Measurements from ENCODE around the gene KRT12. TPM values are rescaled to one million over a fixed set of nuclear protein-coding genes. Genes with fewer than 3 reads are reported as not detected.

Gene KRT12
- total and polyA plus RNA-seq, 5 donors, result not detected

DNA sequence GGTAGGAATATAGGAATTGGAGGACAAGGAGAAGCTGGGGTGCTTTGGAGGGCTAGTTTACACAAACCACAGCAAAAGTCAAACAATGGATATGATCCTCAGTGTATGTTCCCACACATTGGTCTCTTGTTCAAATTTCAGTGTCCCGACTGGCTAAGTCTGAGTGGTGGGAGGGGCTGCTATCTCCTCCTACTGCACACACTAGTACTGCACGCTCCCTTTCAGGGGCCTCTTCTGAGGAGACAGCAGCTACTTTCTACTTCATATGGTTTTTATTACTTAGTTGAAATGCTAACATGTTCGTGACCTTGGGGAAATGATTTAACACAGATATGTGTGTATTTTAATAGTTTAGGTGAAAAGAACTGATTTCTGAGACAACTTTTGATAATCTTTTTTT is 25.8 kb downstream of the KRT12 start:
- DNase-seq (no peak), ATAC-seq (no peak)
- no peaks in the 10 kb centered on the region for H3K27me3 ChIP-seq (ENCODE audit: control insufficient read depth, insufficient read depth)
- no peaks in the 10 kb centered on the region for H3K4me1 ChIP-seq (ENCODE audit: control insufficient read depth, insufficient read depth, low read length)
- H3K9me3 ChIP-seq (ENCODE audit: control insufficient read depth, low read length), result no peaks in the 10 kb centered on the region
- intact Hi-C loops (cut with DNase I), result no loop called here
- no peak overlapping the region for H3K27ac ChIP-seq (ENCODE audit: low read length)
- 76% methylated on average over 3 of the region's 3 CpGs for WGBS
- no peak overlapping the region for H3K4me3 ChIP-seq (ENCODE audit: low read length)

DNA sequence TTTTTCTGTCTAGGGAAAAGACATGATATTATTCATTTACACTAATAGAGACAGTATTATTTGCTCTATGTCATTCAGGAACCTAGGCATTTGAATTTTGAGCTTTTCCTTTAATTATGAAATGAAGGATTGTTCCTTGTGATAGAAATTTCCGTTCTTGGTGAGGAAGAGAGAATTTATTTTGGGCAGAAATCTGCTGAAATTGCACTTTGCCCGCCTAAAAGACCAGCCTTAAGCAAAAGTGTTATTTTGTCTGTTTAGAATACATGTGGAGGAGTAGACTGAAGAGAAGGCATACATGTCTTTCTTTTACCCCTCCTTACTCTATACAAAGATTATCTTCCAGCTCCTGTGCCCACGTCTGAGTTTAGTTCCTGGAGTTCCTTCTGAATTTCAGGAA is 27.8 kb downstream of the KRT12 start:
- 69% methylated on average over 3 of the region's 3 CpGs for WGBS
- ATAC-seq (no peak), DNase-seq (no peak)
- Histone ChIP-seq H3K27ac (ENCODE audit: low read length) (no peak overlapping the region), H3K27me3 (ENCODE audit: control insufficient read depth, insufficient read depth) (no peaks in the 10 kb centered on the region), H3K9me3 (ENCODE audit: control insufficient read depth, low read length) (no peaks in the 10 kb centered on the region), H3K4me3 (ENCODE audit: low read length) (no peak overlapping the region), H3K4me1 (ENCODE audit: control insufficient read depth, insufficient read depth, low read length) (no peaks in the 10 kb centered on the region)
- intact Hi-C loops (cut with DNase I), result no loop called here

DNA sequence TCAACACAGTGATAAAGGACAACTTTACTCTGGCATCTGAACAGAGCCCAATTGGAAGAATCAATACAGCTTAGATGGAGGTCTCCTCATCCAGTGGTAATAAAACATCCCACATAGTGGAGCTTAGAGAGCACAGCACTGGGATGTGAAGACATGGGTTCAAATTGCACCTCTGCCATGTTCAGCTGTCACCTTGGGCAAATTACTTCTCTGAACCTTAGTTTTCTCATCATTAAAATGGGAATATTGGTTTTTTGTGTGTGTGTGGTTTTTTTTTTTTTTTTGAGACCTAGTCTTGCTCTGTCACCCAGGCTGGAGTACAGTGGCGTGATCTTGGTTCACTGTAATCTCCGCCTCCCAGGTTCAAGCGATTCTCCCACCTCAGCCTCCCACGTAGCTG is 31.0 kb downstream of the KRT12 start:
- DNase-seq (no peak), ATAC-seq (no peak)
- H3K4me3 ChIP-seq (ENCODE audit: low read length), result no peak overlapping the region
- peaks cover 2% of the 10 kb centered on the region for H3K4me1 ChIP-seq (ENCODE audit: control insufficient read depth, insufficient read depth, low read length)
- no peaks in the 10 kb centered on the region for H3K9me3 ChIP-seq (ENCODE audit: control insufficient read depth, low read length)
- WGBS, result 96% methylated on average over 4 of the region's 4 CpGs
- intact Hi-C loops (cut with DNase I), result no loop called here
- no peak overlapping the region for H3K27ac ChIP-seq (ENCODE audit: low read length)
- H3K27me3 ChIP-seq (ENCODE audit: control insufficient read depth, insufficient read depth), result no peaks in the 10 kb centered on the region

DNA sequence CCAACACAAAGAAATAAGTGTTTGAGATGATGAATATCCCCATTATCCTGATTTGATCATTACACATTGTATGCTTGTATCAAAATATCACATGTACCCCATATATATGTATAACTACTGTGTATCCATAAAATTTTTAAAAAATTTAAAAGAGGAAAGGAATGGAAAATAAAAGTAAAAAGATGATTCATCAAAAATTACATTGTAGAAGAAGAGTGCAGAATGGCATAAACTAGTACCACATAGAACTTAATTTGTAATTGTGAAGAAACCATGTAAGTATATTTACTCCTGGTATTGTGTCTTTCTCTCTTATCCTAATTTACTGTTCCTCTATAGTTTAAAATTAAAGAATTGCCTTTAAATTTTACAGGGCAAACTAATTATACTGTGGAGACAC is 33.1 kb downstream of the KRT12 start:
- intact Hi-C loops (cut with DNase I), result no loop called here
- Histone ChIP-seq H3K27ac (ENCODE audit: low read length) (no peak overlapping the region), H3K9me3 (ENCODE audit: control insufficient read depth, low read length) (no peaks in the 10 kb centered on the region), H3K4me3 (ENCODE audit: low read length) (no peak overlapping the region), H3K27me3 (ENCODE audit: control insufficient read depth, insufficient read depth) (no peaks in the 10 kb centered on the region), H3K4me1 (ENCODE audit: control insufficient read depth, insufficient read depth, low read length) (peaks cover 2% of the 10 kb centered on the region)
- ATAC-seq, result no peak
- no peak for DNase-seq

DNA sequence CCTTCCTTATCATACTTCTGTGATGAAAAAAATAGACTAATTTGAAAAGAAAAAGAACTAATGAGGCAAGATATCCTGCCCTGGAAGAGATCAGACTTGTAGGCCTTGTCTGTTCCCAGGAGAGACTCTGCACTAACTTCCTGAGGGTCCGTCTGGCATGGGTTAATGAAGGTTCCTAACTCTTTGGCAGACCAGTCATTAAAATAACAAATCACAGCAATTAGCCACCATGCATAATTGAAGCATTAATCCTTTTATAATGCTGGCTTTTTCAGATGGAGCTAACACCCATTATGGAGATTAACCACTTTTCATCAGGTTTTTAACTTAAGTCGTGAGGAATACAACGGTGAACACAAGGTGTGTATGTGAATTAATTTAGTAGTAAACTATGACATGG is 34.2 kb downstream of the KRT12 start:
- DNase-seq (no peak), ATAC-seq (no peak)
- no peak overlapping the region for H3K4me3 ChIP-seq (ENCODE audit: low read length)
- intact Hi-C loops (cut with DNase I), result no loop called here
- WGBS, result 59% methylated on average over 3 of the region's 3 CpGs
- H3K9me3 ChIP-seq (ENCODE audit: control insufficient read depth, low read length), result no peaks in the 10 kb centered on the region
- H3K4me1 ChIP-seq (ENCODE audit: control insufficient read depth, insufficient read depth, low read length), result peaks cover 5% of the 10 kb centered on the region
- H3K27ac ChIP-seq (ENCODE audit: low read length), result no peak overlapping the region
- H3K27me3 ChIP-seq (ENCODE audit: control insufficient read depth, insufficient read depth), result no peaks in the 10 kb centered on the region

DNA sequence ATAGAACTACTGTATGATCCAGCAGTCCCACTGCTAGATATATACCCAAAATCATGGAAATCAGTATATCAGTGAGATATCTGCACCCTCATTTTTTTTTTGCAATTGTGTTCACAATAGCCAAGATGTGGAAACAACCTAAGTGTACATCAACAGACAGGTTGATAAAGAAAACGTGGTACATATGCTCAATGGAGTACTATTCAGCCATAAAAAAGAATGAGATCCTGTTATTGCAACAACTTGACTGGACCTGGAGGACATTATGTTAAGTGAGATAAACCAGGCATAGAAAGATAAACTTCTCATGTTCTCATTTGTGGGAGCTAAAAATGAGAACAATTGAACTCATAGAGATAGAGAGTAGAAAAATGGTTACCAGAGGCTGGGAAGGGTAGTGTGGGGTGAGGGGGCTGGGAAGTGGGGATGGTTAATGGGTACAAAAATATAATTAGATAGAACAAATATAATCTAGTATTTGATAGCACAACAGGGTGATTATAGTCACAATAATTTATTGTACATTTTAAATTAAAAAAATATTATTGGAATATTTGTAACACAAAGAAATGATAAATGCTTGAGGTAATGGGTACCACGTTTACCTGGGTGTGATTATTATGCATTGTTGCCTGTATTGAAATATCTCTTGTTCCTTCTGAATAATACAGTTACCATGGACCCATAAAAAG is 36.8 kb downstream of the KRT12 start:
- Histone ChIP-seq H3K27me3 (ENCODE audit: control insufficient read depth, insufficient read depth) (no peaks in the 10 kb centered on the region), H3K4me1 (ENCODE audit: control insufficient read depth, insufficient read depth, low read length) (peaks cover 8% of the 10 kb centered on the region), H3K4me3 (ENCODE audit: low read length) (no peak overlapping the region), H3K27ac (ENCODE audit: low read length) (no peak overlapping the region), H3K9me3 (ENCODE audit: control insufficient read depth, low read length) (no peaks in the 10 kb centered on the region)
- intact Hi-C loops (cut with DNase I), result no loop called here
- no peak for ATAC-seq
- no peak for DNase-seq
- 88% methylated on average over 2 of the region's 2 CpGs for WGBS

DNA sequence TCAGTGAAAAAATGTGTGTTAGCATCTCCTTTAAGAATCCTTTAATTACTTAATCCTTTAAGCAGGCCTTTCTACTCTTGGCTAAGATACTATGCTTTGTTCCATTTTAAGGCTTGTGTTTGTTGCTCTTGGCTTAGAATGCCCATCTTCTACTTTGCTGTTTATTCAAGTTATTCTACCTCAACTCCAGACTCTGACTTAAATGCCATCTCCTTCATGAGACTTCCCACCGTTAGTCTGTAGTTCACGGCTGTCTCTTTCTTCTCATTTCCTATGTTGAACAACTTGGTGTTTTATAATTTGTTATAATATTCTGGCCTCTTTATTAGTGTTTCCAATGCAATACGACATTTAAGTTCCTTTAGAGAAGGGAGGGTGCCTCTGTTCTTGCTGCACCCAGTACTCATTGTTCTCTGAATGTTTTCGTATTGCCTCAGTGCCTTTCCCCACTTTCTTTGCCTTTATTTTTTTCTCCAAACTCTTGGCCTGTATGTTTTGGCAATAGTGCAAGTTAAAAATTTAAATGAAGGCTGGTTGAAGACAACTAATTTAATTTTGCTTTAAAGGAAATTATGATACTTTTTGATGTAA is 38.5 kb downstream of the KRT12 start:
- no peak overlapping the region for H3K4me3 ChIP-seq (ENCODE audit: low read length)
- no peaks in the 10 kb centered on the region for H3K27me3 ChIP-seq (ENCODE audit: control insufficient read depth, insufficient read depth)
- ATAC-seq (peak; percentile 87 to 95), DNase-seq (no peak)
- no peak overlapping the region for H3K27ac ChIP-seq (ENCODE audit: low read length)
- intact Hi-C loops (cut with DNase I), result no loop called here
- WGBS, result 46% methylated on average over 4 of the region's 4 CpGs
- peaks cover 8% of the 10 kb centered on the region for H3K4me1 ChIP-seq (ENCODE audit: control insufficient read depth, insufficient read depth, low read length)
- no peaks in the 10 kb centered on the region for H3K9me3 ChIP-seq (ENCODE audit: control insufficient read depth, low read length)

DNA sequence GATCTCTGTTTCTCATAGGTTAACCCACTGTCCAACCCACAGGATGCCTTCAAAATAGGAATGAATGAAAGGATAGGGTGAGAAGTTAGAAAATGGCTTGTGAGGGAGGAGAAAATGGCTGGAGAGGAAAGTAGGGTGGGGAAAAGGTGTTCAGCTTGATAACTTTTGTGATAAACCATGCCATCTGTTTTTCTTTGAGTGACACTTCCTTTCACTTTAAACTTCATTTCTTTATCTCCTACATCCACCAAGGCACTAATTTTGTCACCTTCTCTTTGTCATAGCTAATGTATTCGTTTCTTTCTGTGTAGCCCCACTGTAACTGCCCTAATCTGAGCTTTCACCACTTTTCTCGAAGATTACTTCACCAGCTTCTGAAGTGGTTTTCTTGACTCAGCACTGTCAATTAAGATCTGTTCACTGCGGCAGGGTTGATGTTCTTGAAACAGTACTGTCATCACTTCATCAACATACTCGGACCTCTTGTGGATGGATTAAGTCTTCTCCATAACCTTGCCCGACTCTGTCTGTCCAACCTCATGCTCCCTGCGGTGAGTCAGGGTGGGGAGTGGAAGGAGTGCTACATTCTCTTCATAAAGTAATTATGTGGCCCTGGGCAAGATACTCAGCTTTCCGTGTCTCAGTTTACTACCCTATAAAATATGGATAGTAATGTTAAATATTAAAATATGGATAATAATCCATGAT is 39.1 kb downstream of the KRT12 start:
- DNase-seq, result peak in 2 of 3 donors; percentile 12 to 41

DNA sequence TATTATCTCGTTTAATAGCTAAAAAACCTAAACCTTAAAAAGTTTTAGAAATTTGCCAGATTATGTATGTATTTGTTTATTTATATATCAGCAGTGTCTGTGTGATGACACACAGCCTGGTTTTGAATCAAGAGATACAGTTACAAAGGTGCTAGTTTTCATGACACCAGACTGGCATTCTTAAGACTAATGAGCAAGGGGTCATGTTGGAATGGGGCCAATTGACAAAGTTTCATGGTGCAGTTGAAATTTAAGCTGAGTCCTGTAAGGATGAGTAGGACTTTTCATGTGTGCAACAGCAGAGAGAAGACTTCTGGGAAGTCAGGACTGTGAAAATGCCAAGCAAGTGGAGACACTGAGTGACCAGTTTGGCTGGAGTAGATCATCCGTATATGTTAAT is 41.4 kb downstream of the KRT12 start:
- H3K4me3 ChIP-seq (ENCODE audit: low read length), result no peak overlapping the region
- intact Hi-C loops (cut with DNase I), result no loop called here

More for the DNA sequence above, 39.1 kb downstream of the KRT12 start:
- 34% methylated on average over 7 of the region's 7 CpGs for WGBS
- H3K4me3 ChIP-seq (ENCODE audit: low read length), result no peak overlapping the region
- no peaks in the 10 kb centered on the region for H3K27me3 ChIP-seq (ENCODE audit: control insufficient read depth, insufficient read depth)
- H3K27ac ChIP-seq (ENCODE audit: low read length), result peak overlapping the region; percentile 77
- peaks cover 8% of the 10 kb centered on the region for H3K4me1 ChIP-seq (ENCODE audit: control insufficient read depth, insufficient read depth, low read length)
- no peaks in the 10 kb centered on the region for H3K9me3 ChIP-seq (ENCODE audit: control insufficient read depth, low read length)
- intact Hi-C loops (cut with DNase I), result no loop called here
- peak; percentile 67 to 81 for ATAC-seq

DNA sequence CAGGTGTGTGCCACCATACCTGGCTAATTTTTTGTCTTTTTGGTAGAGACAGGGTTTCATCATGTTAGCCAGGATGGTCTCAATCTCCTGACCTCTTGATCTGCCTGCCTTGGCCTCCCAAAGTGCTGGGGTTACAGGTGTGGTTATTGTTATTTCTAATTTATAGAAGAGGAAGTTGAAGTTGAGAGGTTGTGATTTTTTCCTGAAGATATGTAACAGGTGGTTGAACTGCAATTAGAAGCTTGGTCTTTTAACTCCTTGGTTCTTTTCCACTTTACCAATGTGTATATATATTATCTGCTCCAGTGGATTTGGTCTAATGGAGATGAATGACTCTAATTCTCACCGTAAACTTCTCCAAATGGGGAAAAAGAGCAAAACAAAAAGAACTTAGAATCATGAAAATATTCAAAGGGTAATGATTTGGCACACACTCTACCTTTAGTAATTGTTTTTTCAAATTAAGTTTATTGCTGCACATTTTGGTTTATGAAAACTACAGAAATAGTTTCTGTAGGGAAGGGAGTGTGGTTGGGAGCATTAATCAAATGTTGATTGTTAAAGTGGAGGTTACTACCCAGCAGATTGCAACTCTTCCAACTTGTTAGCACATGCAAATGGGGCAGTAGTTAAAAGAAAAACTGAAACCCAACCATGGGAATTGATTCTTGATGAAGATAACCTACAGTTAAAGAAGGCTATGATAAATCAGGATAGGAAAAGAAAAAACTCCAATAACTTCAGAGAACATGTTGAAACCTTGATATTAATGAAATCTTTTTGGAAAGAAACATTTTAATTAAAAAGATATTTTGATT is 42.8 kb downstream of the KRT12 start:
- no peak overlapping the region for H3K4me3 ChIP-seq (ENCODE audit: low read length)
- DNase-seq, result no peak
- WGBS, result 93% methylated on average over 1 of the region's 1 CpG
- ATAC-seq, result no peak
- H3K4me1 ChIP-seq (ENCODE audit: control insufficient read depth, insufficient read depth, low read length), result peaks cover 9% of the 10 kb centered on the region
- no peaks in the 10 kb centered on the region for H3K27me3 ChIP-seq (ENCODE audit: control insufficient read depth, insufficient read depth)
- no peak overlapping the region for H3K27ac ChIP-seq (ENCODE audit: low read length)
- H3K9me3 ChIP-seq (ENCODE audit: control insufficient read depth, low read length), result no peaks in the 10 kb centered on the region
- intact Hi-C loops (cut with DNase I), result no loop called here

More for the DNA sequence above, 41.4 kb downstream of the KRT12 start:
- WGBS, result 90% methylated on average over 2 of the region's 2 CpGs
- ATAC-seq, result no peak
- H3K27ac ChIP-seq (ENCODE audit: low read length), result no peak overlapping the region
- H3K27me3 ChIP-seq (ENCODE audit: control insufficient read depth, insufficient read depth), result no peaks in the 10 kb centered on the region
- no peak for DNase-seq
- peaks cover 7% of the 10 kb centered on the region for H3K4me1 ChIP-seq (ENCODE audit: control insufficient read depth, insufficient read depth, low read length)
- no peaks in the 10 kb centered on the region for H3K9me3 ChIP-seq (ENCODE audit: control insufficient read depth, low read length)

All from right cardiac atrium (tissue), 5 donors.